Activated CD8-positive, alpha-beta memory T cell treated with anti-CD3 and anti-CD28 coated beads for 24 hours (primary cell): Measurements from ENCODE around the gene LRRC56.
A peak's percentile ranks its signal among the peaks of the same experiment; 100 is the strongest.

Experiments
- DNase-seq: peaks from one replicate; pipeline ENCODE4 v3.0.0-alpha.2; 2020

The LRRC56 gene

DNA sequence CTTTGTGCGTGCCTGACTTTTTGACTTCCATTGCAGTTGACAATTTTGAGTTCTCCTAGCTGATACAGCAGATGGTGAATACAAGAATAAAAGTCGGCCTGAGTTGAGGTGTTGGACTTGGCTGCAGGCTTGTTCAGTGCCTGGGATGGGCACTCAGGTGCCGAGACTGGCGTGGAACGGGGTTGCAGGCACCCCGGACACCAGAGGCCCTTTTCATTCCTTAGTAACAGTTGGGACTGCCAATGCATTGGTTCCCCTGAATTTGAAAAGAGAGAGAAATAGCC is 40.2 kb downstream of the LRRC56 start:
- no peak for DNase-seq

DNA sequence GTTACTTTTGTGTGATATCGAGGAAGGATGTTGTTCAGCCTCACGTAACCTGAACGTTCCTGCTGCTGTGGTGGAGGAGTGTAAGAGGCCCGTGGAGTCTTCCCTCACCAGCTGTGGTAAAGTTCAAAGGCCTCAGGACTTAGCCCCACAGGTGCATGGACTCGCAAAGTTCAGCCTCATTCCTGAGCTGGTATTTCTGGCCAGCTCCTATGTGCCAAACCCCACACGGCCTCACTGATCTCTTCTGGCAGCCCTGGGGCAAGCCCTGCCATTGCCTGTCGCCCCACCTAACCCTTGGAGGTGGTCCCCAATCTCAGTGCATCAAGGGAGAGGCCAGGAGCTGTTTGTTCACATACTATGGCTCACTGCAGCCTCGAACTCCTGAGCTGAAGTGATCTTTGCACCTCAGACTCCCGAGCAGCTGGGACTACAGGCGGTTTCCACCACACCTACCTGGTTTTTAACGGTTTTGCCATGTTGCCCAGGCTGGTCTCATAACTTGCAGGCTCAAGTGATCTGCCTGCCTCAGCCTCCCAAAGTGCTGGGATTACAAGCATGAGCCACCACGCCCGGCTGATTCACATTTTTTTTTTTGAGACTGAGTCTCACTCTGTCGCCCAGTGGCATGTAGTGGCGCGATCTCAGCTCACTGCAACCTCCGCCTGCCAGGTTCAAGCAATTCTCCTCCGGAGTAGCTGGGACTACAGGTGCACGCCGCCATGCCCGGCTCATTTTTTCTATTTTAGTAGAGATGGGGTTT is 41.1 kb downstream of the LRRC56 start:
- DNase-seq = no peak

- no peak for DNase-seq
Observed at GRCh38 chr11:579830-580601, 42.7 kb downstream of the LRRC56 start.

- DNase-seq = no peak
Observed at GRCh38 chr11:581342-581741, 44.0 kb downstream of the LRRC56 start.

GRCh38 chr11:581752-582151 is 44.4 kb downstream of the LRRC56 start:
- no peak for DNase-seq

- no peak for DNase-seq
Observed at GRCh38 chr11:584287-584686, 47.0 kb downstream of the LRRC56 start.

GRCh38 chr11:586376-587316 is 49.3 kb downstream of the LRRC56 start:
- DNase-seq = no peak

DNA sequence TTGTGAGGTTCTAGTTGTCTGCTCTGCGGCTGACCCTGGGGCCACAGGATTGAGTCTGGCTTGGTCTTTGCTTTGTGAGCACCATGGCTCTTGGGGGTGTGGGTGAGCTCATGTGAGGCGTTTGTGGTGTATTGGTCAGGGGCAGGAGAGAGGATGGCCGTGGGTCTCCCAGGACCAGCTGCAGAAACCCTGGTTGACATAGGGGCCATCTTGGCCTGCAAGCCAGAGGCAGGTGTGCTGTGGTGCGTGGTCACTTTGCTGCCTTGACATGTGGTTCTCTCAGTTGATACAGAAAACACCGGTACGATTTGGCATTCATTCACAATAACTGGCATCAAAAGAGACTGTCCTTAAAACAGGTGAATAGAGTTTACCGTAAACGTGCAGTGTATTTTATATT is 50.2 kb downstream of the LRRC56 start:
- DNase-seq = no peak

- DNase-seq = peak; percentile 88
Observed at GRCh38 chr11:587978-588380, 50.7 kb downstream of the LRRC56 start.

- no peak for DNase-seq
Observed at GRCh38 chr11:589798-590197, 52.5 kb downstream of the LRRC56 start.

DNA sequence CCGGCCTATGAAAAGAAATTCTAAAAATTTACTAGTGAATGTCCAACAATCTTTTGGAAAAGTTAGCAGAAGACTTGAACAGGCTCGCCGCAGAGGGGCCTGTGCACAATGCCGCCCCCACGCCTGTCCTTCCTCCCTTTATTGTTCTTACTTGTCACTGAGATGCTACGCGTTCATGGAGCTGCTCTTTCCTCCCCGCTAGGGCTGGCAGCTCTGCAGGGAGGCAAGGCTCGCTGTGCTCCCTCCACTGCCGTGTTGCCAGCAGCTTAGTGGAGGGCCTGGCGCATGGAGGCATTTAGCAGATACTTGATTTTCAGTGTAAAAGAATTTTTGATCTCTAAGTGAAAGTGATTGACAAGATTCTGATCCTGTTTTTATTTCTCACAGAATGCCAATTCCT is 53.7 kb downstream of the LRRC56 start:
- no peak for DNase-seq

GRCh38 chr11:592501-592900 is 55.2 kb downstream of the LRRC56 start:
- DNase-seq = no peak

DNA sequence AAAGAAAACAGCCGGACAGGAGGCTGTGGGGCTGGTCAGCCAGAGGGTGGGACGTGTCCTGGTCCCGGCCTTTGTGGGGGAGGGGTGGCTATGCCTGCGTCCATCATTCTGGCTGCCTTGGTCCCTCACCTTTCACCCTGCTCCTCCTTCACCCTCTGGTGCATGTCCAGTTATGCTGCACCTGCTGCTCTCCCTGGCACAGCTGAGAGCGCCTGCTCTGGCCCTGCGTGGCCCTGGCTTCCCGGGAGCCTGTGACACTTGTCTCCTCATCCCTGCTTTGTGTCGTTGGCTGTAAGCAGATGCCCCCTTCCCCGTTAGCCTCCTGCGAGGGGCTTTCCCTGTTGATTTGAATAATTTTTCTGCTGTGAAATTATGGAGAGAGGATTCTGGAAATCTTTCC is 55.6 kb downstream of the LRRC56 start:
- no peak for DNase-seq

GRCh38 chr11:593347-593746 is 56.0 kb downstream of the LRRC56 start:
- DNase-seq = no peak

DNA sequence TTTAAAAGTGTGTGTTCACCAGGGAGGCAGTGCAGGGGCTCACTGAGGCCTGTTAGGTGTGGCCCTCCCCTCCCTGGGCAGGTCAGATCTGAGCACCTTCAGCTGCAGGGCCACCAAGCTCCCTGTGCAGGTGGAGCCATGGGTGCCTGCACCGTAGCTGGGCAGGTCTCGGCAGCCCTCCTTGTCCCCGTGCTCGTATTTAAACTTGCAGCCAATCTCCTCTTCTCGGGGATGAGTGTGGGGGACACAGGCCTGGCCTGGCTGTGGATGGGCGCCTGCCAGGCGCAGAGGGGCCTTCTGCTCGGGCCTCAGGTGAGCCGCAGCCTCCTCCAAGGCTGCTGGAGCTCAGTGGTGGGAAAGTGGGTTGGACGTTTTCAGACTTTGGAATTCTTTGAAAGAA is 58.1 kb downstream of the LRRC56 start:
- no peak for DNase-seq

- no peak for DNase-seq
Observed at GRCh38 chr11:596374-596773, 59.0 kb downstream of the LRRC56 start.

DNA sequence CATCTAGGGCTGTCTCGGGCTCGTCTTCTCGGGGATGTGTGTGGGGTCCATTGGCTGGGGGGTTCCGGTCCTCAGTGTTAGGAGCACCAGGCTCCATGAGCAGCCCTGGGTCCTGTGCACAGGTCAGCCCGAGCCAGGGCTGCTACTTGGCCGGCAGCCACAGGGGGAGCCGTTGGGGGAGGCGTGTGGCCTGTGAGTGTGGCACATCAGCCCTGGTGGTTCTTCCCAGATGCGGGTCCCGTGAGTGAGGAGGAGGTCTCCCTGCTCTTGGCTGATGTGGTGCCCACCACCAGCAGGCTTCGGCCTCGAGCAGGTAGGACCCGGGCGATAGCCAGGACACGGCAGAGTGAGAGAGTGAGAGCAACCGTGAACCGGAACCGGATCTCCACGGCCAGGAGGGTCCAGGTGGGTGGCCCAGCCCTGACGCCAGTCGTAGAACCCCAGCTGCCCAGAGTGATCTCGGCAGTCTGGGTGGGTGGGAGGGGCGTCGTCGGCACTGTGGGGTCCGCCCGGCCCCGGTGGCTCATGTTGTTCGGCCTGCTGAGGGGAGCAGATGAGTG is 59.9 kb downstream of the LRRC56 start:
- no peak for DNase-seq

- no peak for DNase-seq
Observed at GRCh38 chr11:598005-598680, 60.8 kb downstream of the LRRC56 start.

DNA sequence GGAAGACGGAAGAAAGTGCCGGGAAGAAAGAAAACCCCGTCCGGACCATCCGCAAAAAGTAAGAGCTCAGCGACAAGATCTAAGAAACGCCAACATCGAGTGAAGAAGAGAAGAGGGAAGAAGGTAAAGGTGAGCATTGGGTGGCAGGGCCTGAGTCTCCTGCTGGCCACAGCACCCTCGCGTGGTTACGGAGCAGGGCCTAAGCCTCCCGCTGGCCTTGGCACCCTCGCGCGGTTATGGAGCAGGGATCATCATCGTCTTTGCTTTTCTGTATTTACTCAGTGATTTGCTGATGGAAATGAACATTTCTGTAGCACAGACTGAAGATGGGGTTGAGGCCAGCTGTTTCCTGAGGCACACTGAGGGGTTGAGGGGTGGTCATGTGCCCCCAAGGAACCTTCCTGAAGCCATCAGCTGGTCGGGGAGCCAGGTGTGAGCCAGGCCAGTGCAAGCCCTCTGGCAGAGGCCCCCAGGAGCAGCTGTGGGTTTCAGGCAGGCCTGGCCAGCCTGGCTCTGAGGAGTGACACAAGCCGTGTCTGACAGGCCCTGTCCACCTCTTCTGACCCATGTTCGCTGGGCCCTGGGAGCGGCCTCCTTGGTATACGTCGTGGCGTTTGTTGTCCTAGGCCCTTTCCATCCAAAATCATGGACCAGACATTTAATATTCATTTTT is 64.4 kb downstream of the LRRC56 start:
- DNase-seq = no peak

DNA sequence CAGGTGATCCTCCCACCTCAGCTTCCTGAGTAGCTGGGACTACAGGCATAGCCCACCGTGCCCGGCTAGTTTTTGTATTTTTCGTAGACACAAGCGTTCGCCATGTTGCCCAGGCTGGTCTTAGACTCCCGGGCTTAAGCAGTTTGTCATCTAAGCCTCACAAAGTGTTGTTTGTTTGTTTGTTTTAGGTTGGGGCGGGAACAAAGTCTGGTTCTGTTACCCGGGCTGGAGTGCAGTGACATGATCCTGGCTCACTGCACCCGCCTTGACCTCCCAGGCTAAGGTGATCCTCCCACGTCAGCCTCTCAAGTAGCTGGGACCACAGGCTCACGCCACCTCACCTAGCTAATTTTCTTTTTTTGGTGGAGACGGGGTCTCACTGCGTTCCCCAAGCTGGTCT is 65.8 kb downstream of the LRRC56 start:
- DNase-seq = no peak
